B cell (primary cell): ENCODE results near the gene MTX1.

Source experiments
- CTCF ChIP-seq: fragments of 200-600 bp; IDR thresholded peaks from one replicate; pipeline ENCODE4 v1.8.0; 2022; ENCODE audit warnings: antibody characterized with exemption, mild to moderate bottlenecking
- EZH2 ChIP-seq: IDR thresholded peaks from 2 replicates; pipeline ENCODE4 v1.6.1; 2012; ENCODE audit warnings: borderline replicate concordance, low read depth, mild to moderate bottlenecking, moderate library complexity, low read length; ENCODE audit not compliant: insufficient read depth, poor library complexity, severe bottlenecking

- no peak for TF ChIP-seq CTCF
- no peak for TF ChIP-seq EZH2
Measured at GRCh38 chr1:155242805-155243358, 34.4 kb downstream of the MTX1 start.
